ENCODE data around the gene MTG2.

MTG2 gene

DNA sequence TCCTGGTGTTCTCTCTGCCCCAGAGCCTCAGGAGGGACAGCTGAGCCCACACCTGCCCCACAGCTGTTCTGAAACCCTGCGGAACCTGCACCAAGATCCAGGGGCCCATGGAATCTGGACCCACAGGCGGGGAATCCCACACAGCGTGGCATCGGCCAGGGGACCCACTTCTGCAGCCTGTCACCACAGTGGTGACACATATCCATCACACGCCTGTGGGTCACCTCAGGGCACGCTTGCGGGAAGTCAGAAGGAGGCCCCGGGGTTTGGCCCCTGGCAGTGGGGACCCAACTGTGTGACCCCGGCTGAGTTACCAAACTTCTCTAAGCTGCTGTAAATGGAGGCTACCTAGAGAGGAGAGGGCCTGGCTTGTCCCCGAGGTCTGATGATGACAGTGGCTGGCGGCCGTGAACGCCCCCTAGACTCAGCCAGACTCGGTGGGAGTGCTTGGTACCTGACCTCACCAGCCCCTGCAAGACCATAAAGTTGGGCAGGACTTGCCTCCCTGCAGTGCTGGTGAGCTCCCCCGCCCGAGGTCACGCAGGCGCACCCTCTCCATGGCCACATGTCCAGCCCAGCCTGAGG is 39.5 kb downstream of the MTG2 start:
- DNase-seq (ENCODE audit: low read depth) = no peak

DNA sequence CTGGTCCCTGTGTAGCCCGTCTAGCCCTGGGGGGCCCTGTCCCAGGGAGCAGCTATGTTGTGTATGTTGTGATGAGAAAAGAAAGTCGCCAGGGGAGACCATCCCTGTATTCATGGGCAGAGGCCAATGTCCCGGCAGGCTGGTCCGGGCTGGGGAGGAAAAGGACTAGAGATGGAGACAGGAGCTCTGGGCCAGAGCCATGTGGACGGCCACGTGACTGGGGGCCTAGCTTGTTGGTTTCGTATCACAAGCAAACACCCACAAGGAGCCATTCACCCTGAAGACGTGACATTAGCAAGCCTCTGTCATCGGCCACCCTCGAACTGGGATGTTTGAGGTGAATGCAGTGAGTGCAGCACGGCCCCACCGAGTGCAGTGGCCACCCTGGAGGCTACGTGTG is 40.1 kb downstream of the MTG2 start:
- no peak for DNase-seq (ENCODE audit: low read depth)

DNA sequence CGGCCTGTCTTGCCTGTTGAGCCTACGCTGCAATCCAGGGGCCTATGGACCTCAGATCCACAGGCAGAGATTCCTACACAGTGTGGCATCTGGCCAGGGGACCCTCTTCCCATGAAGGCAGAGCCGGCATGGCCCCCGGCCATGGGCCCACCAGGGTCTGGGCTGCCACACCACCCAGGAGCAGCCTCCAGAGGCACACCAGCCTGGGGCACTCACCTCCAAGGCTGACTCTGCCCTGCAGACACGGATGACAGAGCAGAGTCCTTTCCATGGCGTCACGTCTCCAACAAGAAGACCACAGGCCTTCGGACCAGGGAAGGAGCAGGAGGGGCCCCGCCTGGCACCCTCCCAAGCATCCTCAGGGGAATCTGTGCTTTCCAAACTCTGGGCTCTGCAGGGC is 40.7 kb downstream of the MTG2 start:
- no peak for DNase-seq (ENCODE audit: low read depth)

GRCh38 chr20:62224113-62224855 is 41.5 kb downstream of the MTG2 start:
- no peak for DNase-seq (ENCODE audit: low read depth)

- no peak for DNase-seq (ENCODE audit: low read depth)
These were observed 42.2 kb downstream of the MTG2 start for GRCh38 chr20:62225026-62225425.

GRCh38 chr20:62225820-62226635 is 43.2 kb downstream of the MTG2 start:
- DNase-seq (ENCODE audit: low read depth) = no peak

DNA sequence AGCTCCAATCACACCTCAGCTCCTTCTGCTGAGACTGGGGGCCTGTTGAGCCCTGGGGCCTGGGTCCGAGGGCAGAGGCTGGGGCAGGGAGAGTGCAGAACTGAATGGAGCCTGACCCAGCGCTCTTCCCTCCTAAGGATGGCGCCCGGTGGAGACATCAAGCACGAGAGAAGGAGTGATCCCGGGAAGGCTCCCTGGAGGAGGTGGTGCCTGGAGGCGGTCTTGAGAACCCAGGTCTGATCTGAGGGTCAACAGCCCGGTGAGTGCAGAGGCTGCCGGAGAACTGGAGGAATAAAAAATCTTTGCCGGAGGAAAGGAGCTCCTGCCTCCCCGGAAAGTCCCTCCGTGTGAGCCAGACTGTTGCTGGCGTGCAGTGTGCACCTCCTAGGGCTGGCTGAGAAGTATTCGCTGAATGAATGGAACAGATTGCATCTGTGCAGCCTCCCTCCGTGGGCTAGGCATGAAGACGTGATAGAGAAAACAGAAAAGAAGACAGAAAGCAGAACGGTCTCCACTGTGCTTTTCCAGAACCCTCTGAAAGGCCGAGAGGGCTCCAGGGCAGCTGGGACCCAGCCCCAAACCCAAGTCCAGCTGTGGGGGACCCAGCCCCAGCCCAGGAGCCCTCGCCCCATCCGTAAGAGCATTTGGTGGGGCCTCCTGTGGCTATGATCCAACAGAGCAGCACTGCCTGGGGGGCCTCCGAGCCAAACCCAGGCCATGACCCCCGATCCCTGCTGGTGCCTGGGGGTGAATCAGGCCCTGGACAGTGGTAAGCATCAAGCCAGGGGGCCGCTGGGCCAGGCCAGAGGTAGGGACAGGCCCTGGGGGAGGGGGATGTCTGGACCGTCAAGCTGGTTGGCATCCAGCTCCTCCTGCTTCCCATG is 44.1 kb downstream of the MTG2 start:
- no peak for DNase-seq (ENCODE audit: low read depth)

DNA sequence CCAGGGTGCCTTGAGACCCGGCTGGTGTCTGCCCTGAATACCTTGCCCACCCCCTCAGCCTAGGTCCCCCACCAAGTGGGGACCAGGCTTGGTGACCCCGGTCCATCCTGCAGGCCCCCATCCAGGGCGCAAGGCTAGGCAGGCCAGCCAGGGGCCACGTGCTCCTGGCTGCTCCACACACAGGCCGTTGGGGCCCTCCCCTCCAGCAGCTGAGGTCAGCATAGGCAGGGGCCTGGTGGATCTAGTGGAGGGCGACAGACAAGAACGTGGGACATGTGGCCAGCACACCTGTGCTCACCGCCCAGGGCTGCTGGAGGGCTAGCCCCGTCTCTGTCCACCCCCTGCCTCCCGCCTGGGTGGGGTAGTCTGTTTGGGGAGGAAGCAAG is 44.8 kb downstream of the MTG2 start:
- DNase-seq (ENCODE audit: low read depth) = no peak

GRCh38 chr20:62227977-62228958 is 45.4 kb downstream of the MTG2 start:
- no peak for DNase-seq (ENCODE audit: low read depth)

DNA sequence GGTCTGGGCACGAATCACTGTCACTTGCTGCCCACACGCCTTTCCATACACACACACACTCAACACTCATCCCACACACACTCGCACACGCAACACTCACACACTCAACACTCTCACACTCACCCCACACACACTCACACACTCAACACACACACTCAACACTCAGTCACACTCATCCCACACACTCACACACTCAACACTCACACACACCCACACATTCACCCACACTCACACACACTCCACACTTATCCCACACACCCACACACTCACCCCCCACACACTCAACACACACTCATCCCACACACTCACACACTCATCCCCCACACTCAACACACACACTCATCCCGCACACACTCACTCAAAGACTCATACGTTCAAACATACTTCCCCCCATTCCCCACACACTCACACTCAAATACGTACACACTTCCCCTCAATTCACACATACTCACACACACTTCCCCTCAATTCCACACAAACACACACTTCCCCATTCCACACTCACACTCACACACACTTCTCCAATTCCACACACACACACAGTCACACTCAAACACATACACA is 46.2 kb downstream of the MTG2 start:
- DNase-seq (ENCODE audit: low read depth) = no peak

- no peak for DNase-seq (ENCODE audit: low read depth)
These were observed 46.8 kb downstream of the MTG2 start for GRCh38 chr20:62229667-62230066.

DNA sequence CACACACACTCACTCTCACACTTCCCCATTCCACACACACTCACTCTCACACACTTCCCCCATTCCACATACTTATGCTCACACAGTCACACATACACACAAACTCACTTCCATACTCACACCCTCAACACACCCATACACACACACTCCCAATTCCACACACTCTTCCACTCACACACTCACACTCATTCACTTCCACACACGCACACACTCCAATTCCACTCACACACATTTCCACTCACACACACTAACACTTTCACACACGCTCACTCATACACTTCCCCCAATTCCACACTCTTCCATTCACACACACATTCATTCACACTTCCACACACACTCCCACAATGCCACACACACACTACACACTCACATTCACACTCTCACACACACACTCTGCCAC is 47.4 kb downstream of the MTG2 start:
- DNase-seq (ENCODE audit: low read depth) = no peak

DNA sequence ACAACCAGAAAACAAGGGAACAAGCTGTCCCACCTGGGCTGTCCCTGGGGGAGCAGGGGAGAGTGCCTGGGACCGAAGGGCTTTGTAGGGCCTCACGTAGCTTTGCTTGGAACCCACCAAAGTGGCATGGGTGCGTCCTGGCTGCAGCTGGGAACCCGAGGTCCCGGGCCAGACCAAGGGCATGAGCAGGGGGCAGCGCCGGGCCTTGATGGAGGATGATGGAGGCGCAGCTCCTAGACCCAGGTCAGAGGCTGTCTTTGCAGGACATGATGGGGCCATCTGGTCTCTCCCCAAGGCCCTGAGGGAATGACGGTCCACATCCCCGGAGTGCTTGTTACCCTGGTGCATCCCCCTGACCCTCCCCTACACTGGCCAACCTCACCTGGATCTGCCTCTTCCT is 47.9 kb downstream of the MTG2 start:
- DNase-seq (ENCODE audit: low read depth) = no peak

DNA sequence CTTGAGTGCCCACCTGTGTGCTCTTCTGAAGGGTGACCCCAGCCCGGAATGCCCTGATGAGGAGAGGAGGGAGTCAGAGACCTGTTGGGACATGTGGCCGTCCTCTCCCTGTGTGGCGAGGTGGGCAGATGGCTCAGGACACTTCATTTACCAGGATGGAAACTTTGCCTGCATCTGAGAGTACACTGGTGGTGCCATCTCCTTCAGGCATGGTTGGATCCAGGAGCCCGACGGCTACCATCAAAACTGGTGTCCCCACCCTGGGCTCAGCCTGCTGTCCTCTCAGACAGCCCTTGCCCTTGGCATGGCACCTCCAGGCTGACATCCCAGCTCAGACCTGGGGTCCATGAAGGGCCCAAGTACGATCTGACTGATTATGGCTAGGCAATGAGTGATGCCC is 48.5 kb downstream of the MTG2 start:
- DNase-seq (ENCODE audit: low read depth) = no peak

DNA sequence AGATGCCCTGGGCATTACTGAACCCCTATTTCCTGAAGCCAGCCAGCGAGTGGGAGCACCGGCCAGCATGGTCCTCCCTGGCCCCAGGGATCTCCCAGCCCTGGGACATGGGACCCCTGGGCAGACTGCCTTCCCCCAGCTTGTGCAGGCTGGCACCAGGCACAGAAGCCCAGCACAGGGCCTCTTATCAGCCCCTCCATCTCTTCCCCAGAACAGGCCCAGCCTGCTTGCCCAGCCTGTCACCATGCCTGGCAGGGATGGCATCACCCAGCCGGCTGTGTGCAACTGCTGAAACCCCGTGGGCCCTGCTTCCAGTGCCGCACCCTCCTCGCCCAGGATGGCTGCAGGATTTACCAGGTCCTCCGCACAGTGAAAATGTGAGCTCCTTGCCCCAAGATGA is 49.4 kb downstream of the MTG2 start:
- DNase-seq (ENCODE audit: low read depth) = no peak

GRCh38 chr20:62232770-62233645 is 50.2 kb downstream of the MTG2 start:
- DNase-seq (ENCODE audit: low read depth) = no peak

- no peak for DNase-seq (ENCODE audit: low read depth)
These were observed 50.9 kb downstream of the MTG2 start for GRCh38 chr20:62233684-62234083.

DNA sequence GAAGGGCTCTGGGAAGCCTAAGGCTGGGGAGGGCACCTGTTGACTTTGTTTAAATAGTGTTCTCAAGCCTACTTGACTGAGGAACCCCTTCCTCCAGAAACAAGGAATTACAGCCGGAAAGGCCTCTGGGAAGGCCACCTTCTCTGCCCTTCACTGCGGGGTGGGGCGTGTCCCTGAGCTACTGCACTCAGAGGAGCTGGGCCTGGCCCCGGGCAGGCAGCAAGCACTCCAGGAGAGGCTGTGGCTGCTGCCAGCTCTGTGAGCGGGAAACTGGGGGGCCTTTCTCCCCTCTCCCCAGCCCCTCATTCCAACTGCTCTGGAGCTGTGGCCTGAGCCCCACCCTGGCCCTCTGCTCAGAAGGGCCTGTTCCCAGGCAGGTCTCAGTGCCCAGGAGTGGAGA is 51.5 kb downstream of the MTG2 start:
- DNase-seq (ENCODE audit: low read depth) = no peak

GRCh38 chr20:62235001-62235776 is 52.4 kb downstream of the MTG2 start:
- DNase-seq (ENCODE audit: low read depth) = no peak
